ELF-1 (cell line): ENCODE results near the gene GSE1.

Source experiments
- DNase-seq: peaks from one replicate; pipeline ENCODE4 v3.0.0-alpha.2; 2016; ENCODE audit warnings: low read depth, low spot score

GSE1 gene

GRCh38 chr16:85675251-85675874 is 62.2 kb downstream of the GSE1 start:
- no peak for DNase-seq

- no peak for DNase-seq
Measured at GRCh38 chr16:85676466-85676865, 63.3 kb downstream of the GSE1 start.

GRCh38 chr16:85677383-85677967 is 64.4 kb downstream of the GSE1 start:
- DNase-seq = no peak

GRCh38 chr16:85678016-85678415 is 64.9 kb downstream of the GSE1 start:
- DNase-seq = no peak

GRCh38 chr16:85678821-85679220 is 65.7 kb downstream of the GSE1 start:
- DNase-seq = no peak

GRCh38 chr16:85679870-85680269 is 66.7 kb downstream of the GSE1 start:
- DNase-seq = no peak

- no peak for DNase-seq
Measured at GRCh38 chr16:85680352-85680944, 67.3 kb downstream of the GSE1 start.

- no peak for DNase-seq
Measured at GRCh38 chr16:85681255-85681654, 68.1 kb downstream of the GSE1 start.

- DNase-seq = no peak
Measured at GRCh38 chr16:85682516-85682915, 69.4 kb downstream of the GSE1 start.

- DNase-seq = no peak
Measured at GRCh38 chr16:85683363-85683762, 70.2 kb downstream of the GSE1 start.

- DNase-seq = no peak
Measured at GRCh38 chr16:85685251-85685650, 72.1 kb downstream of the GSE1 start.

- DNase-seq = no peak
Measured at GRCh38 chr16:85686912-85687591, 73.9 kb downstream of the GSE1 start.

GRCh38 chr16:85687651-85688471 is 74.7 kb downstream of the GSE1 start:
- DNase-seq = peak; percentile 40

- DNase-seq = peak; percentile 91
Measured at GRCh38 chr16:85688586-85689284, 75.6 kb downstream of the GSE1 start, which contains the start of gene GINS2. Gene GINS2 (minus strand): TSS chr16:85688954. CDS start chr16:85688898, 56 bp downstream.

- peak; percentile 53 for DNase-seq
Measured at GRCh38 chr16:85689285-85689949, 76.3 kb downstream of the GSE1 start.

GRCh38 chr16:85689950-85690320 is 76.8 kb downstream of the GSE1 start:
- no peak for DNase-seq

GRCh38 chr16:85690469-85691064 is 77.4 kb downstream of the GSE1 start:
- DNase-seq = no peak

GRCh38 chr16:85695196-85696128 is 82.3 kb downstream of the GSE1 start:
- no peak for DNase-seq

GRCh38 chr16:85696781-85697180 is 83.7 kb downstream of the GSE1 start:
- no peak for DNase-seq
